Panc1 (cell line): ENCODE measurements around the gene TSHZ3.

Experiments
- SIN3A ChIP-seq: IDR thresholded peaks from 2 replicates; pipeline ENCODE4 v1.6.1; 2012; ENCODE audit warnings: low read depth, mild to moderate bottlenecking, low read length, moderate library complexity, borderline replicate concordance; ENCODE audit not compliant: insufficient read depth
- TCF7L2 ChIP-seq: IDR thresholded peaks from 2 replicates; pipeline ENCODE4 v1.6.1; 2011; ENCODE audit warnings: mild to moderate bottlenecking, low read depth, low read length, inconsistent platforms
- TF ChIP-seq, protein P1 (sequence below): fragments of 450-650 bp; IDR thresholded peaks from 2 replicates; pipeline ENCODE4 v1.5.1; 2017; ENCODE audit warnings: mild to moderate bottlenecking
- TF ChIP-seq, protein P2 (sequence below), 2 experiments: IDR thresholded peaks; 2 replicates each; pipeline ENCODE4 v1.6.1; 2011 to 2012; ENCODE audit warnings: low read depth in 2 of 2, control low read depth in 1 of 2, low read length in 1 of 2, mild to moderate bottlenecking in 1 of 2, moderate library complexity in 1 of 2; ENCODE audit not compliant: insufficient read depth in 1 of 2

DNA sequence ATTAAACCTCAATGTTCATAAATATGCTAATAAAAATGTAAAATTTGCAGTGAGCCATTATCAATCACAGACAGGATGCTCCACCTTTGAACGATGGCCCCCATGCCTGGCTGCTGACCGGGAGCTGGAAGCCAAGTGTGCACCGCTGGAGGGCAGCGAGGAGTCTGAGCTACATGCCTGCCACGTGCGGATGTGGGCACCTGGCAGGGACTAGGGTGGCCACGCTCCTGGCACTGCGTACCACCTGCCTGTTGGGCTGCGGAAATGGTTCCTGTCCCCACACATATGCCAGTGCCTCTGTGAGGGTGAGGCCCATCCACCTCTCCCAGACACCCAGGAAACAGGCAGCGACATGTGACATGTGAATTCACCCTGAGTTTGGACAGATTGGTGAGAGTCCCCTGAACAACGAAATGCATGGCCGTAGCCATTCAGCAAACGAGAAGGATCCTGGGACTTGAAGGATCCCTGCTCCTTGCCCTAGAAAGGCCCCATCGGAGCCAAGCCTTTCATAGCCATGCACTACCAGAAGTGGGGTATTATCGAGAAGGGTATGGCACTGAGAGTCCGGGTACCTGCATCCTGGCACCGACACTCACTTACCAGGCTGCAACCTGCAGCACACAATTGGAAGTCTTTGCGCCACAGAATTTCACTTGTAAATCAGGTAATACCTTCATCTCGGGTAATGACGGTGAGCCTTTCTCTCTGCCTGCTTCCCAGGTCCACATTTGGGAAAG is 35.8 kb downstream of the TSHZ3 start:
- TF ChIP-seq, protein P1, sequence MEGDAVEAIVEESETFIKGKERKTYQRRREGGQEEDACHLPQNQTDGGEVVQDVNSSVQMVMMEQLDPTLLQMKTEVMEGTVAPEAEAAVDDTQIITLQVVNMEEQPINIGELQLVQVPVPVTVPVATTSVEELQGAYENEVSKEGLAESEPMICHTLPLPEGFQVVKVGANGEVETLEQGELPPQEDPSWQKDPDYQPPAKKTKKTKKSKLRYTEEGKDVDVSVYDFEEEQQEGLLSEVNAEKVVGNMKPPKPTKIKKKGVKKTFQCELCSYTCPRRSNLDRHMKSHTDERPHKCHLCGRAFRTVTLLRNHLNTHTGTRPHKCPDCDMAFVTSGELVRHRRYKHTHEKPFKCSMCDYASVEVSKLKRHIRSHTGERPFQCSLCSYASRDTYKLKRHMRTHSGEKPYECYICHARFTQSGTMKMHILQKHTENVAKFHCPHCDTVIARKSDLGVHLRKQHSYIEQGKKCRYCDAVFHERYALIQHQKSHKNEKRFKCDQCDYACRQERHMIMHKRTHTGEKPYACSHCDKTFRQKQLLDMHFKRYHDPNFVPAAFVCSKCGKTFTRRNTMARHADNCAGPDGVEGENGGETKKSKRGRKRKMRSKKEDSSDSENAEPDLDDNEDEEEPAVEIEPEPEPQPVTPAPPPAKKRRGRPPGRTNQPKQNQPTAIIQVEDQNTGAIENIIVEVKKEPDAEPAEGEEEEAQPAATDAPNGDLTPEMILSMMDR: no peak
- TF ChIP-seq TCF7L2: no peak
- TF ChIP-seq SIN3A: no peak
- TF ChIP-seq, protein P2, sequence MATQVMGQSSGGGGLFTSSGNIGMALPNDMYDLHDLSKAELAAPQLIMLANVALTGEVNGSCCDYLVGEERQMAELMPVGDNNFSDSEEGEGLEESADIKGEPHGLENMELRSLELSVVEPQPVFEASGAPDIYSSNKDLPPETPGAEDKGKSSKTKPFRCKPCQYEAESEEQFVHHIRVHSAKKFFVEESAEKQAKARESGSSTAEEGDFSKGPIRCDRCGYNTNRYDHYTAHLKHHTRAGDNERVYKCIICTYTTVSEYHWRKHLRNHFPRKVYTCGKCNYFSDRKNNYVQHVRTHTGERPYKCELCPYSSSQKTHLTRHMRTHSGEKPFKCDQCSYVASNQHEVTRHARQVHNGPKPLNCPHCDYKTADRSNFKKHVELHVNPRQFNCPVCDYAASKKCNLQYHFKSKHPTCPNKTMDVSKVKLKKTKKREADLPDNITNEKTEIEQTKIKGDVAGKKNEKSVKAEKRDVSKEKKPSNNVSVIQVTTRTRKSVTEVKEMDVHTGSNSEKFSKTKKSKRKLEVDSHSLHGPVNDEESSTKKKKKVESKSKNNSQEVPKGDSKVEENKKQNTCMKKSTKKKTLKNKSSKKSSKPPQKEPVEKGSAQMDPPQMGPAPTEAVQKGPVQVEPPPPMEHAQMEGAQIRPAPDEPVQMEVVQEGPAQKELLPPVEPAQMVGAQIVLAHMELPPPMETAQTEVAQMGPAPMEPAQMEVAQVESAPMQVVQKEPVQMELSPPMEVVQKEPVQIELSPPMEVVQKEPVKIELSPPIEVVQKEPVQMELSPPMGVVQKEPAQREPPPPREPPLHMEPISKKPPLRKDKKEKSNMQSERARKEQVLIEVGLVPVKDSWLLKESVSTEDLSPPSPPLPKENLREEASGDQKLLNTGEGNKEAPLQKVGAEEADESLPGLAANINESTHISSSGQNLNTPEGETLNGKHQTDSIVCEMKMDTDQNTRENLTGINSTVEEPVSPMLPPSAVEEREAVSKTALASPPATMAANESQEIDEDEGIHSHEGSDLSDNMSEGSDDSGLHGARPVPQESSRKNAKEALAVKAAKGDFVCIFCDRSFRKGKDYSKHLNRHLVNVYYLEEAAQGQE (IDR thresholded peaks at IDR 0.05; ENCODE audit: insufficient read depth in 1 of 2, low read depth in 2 of 2, low read length in 1 of 2): no peak
